Chondrocyte (in vitro differentiated cells): ENCODE results near the gene JAGN1. TPM values are rescaled to one million over a fixed set of nuclear protein-coding genes. Genes with fewer than 3 reads are reported as not detected.
A peak's percentile ranks its signal among the peaks of the same experiment; 100 is the strongest.
"Not testable (repeated sequence)": the region's sequence is repeated elsewhere in the genome, so short reads cannot be mapped to it uniquely, and the experiment has no call there.

Experiments
- DNase-seq: peaks from one replicate; pipeline ENCODE4 v3.0.0; 2021; ENCODE audit warnings: mixed read lengths, low spot score
- H3K27ac Mint-ChIP-seq: one replicate; pipeline ENCODE4 v1.8.0; 2021; ENCODE audit warnings: mild to moderate bottlenecking, moderate library complexity, mixed read lengths; ENCODE audit not compliant: unreplicated experiment
- H3K27me3 Mint-ChIP-seq: 2 replicates; pipeline ENCODE4 v1.8.0; 2021; ENCODE audit warnings: low read depth, mixed read lengths
- H3K36me3 Mint-ChIP-seq: 2 replicates; pipeline ENCODE4 v1.8.0; 2021; ENCODE audit warnings: low read depth, mixed read lengths
- H3K4me1 Mint-ChIP-seq: 2 replicates; pipeline ENCODE4 v1.8.0; 2021; ENCODE audit warnings: low read depth, mild to moderate bottlenecking, mixed read lengths
- H3K4me3 Mint-ChIP-seq: one replicate; pipeline ENCODE4 v1.8.0; 2021; ENCODE audit warnings: mild to moderate bottlenecking, moderate library complexity, mixed read lengths; ENCODE audit not compliant: unreplicated experiment
- H3K9me3 Mint-ChIP-seq: 2 replicates; pipeline ENCODE4 v1.8.0; 2021; ENCODE audit warnings: low read depth, mixed read lengths
- total RNA-seq: library from RNA; stranded (reverse); gene quantifications from 3 replicates; pipeline ENCODE4 v1.2.1, GENCODE V29; 2021
- TF ChIP-seq, protein P1 (sequence below): fragments of 200-600 bp; sonication (generic); IDR thresholded peaks from 2 replicates; pipeline ENCODE4 v1.5.0; 2021; ENCODE audit warnings: antibody characterized with exemption, mild to moderate bottlenecking, moderate library complexity

The JAGN1 gene
- total RNA-seq, 1 donor from 2014 or later, result 20.3 TPM

DNA sequence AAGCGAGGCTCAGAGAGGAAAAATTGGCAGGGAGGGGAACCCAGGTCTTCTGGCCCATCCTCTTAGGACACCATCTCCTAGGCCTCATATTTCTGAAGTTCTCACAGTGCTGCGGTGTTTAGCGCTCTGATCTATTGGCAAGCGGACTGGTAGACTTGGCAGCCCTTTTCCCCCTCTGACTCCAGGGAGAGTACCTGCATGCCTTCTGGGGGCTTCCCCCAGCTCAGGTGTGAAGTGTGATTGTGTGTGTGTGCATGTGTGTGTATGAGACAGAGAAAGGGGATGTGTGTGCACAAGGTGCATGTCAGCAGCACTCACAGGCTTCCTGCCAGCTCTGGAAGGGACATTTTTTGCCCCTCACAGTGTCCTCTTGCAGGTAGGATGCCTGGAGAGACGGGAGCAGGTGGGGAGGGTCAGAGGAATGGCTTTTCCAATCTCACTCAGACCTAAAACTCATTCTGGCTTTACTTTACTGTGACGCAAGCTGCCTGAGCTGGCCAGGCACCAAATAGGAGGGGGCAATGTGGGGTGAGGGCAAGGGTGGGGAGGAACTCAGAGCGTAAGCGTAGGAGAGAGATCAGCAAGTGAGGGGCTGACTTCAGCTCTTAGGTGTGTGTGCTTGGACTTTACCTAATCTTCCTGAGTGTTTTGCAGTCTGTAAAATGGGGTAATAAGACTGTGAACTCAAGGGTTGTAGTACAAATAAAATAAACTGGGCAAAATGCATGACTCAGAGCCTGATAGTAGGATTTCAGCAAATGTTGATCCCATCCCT is 8.2 kb downstream of the JAGN1 start:
- Mint-ChIP-seq H3K4me1 (peaks cover 60% of the 10 kb centered on the region), H3K27ac (no peak overlapping the region), H3K4me3 (no peak overlapping the region), H3K36me3 (peaks cover 5% of the 10 kb centered on the region), H3K9me3 (no peaks in the 10 kb centered on the region), H3K27me3 (no peaks in the 10 kb centered on the region)
- TF ChIP-seq, protein P1, sequence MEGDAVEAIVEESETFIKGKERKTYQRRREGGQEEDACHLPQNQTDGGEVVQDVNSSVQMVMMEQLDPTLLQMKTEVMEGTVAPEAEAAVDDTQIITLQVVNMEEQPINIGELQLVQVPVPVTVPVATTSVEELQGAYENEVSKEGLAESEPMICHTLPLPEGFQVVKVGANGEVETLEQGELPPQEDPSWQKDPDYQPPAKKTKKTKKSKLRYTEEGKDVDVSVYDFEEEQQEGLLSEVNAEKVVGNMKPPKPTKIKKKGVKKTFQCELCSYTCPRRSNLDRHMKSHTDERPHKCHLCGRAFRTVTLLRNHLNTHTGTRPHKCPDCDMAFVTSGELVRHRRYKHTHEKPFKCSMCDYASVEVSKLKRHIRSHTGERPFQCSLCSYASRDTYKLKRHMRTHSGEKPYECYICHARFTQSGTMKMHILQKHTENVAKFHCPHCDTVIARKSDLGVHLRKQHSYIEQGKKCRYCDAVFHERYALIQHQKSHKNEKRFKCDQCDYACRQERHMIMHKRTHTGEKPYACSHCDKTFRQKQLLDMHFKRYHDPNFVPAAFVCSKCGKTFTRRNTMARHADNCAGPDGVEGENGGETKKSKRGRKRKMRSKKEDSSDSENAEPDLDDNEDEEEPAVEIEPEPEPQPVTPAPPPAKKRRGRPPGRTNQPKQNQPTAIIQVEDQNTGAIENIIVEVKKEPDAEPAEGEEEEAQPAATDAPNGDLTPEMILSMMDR, result no peak
- DNase-seq, result no peak

DNA sequence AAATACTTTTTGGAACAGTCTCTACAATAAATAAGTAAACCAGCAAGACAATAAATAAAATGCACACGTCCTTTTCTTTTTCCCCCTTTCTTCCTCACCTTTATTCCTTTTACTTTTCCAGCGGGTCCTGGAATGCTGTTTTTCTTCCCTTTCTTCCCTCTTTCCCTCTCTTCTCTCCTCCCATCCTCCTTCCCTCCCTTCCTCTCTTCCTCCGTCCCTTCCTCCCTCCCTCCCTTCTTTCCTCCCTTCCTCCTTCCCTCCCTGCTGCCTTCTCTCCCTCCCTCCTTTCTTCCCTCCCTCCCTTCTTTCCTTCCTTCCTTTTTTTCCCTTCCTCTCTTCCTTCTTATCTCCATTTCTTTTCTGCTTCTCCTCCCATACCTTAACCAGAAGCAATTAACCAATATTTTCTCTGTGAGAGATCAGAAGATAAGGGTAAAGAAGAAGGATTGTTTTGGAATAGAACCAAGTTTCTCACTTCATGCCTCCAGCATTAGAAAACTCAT is 8.9 kb downstream of the JAGN1 start:
- H3K4me3 Mint-ChIP-seq, result no peak overlapping the region
- no peaks in the 10 kb centered on the region for H3K27me3 Mint-ChIP-seq
- TF ChIP-seq, protein P1, result no peak
- H3K36me3 Mint-ChIP-seq, result peaks cover 3% of the 10 kb centered on the region
- H3K4me1 Mint-ChIP-seq, result peaks cover 56% of the 10 kb centered on the region
- no peak overlapping the region for H3K27ac Mint-ChIP-seq
- DNase-seq, result no peak
- no peaks in the 10 kb centered on the region for H3K9me3 Mint-ChIP-seq

DNA sequence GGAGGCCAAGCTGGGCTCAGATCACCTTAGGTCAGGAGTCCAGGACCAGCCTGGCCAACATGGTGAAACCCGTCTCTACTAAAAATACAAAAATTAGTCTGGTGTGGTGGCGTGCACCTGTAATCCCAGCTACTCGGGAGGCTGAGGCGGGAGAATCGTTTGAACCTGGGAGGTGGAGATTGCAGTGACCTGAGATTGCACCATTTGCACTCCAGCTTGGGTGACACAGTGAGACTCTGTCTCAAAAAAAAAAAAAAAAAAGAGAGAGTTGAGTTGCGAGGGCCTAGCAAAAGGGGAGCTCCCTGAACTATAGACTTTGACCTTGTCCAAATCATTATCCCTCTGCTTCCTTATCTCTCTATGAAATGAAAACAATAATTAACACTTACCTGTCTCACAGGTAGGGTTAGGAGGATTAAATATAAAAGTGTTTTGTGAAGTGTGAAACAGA is 10.6 kb downstream of the JAGN1 start:
- not testable (repeated sequence) for H3K27me3 Mint-ChIP-seq, H3K36me3 Mint-ChIP-seq, H3K4me3 Mint-ChIP-seq, H3K27ac Mint-ChIP-seq, H3K9me3 Mint-ChIP-seq, DNase-seq
- peaks cover 50% of the 10 kb centered on the region for H3K4me1 Mint-ChIP-seq

- H3K9me3 Mint-ChIP-seq, result no peaks in the 10 kb centered on the region
- H3K27ac Mint-ChIP-seq, result no peak overlapping the region
- H3K4me1 Mint-ChIP-seq, result peaks cover 44% of the 10 kb centered on the region
- no peak for DNase-seq
- TF ChIP-seq, protein P1, result no peak
- no peaks in the 10 kb centered on the region for H3K27me3 Mint-ChIP-seq
- no peaks in the 10 kb centered on the region for H3K36me3 Mint-ChIP-seq
- H3K4me3 Mint-ChIP-seq, result no peak overlapping the region
Measured at GRCh38 chr3:9901967-9902366, 11.6 kb downstream of the JAGN1 start.

GRCh38 chr3:9902372-9903237 is 12.2 kb downstream of the JAGN1 start, which contains the start of gene IL17RE:
IL17RE (plus strand) TSS chr3:9902848; CDS start chr3:9902933, 85 bp downstream.
- Mint-ChIP-seq H3K4me1 (peaks cover 38% of the 10 kb centered on the region), H3K9me3 (no peaks in the 10 kb centered on the region), H3K36me3 (no peaks in the 10 kb centered on the region), H3K4me3 (peak within 1 kb of the TSS; percentile 2), H3K27ac (peak within 1 kb of the TSS; percentile 81), H3K27me3 (no peaks in the 10 kb centered on the region)
- TF ChIP-seq, protein P1, result no peak
- DNase-seq, result no peak
